SK-N-MC (cell line): ENCODE results near the gene SCAPER.

ENCODE experiments used
- EZH2 ChIP-seq: fragments of 200-600 bp; sonication (generic); IDR thresholded peaks from one replicate; pipeline ENCODE4 v1.6.1; 2017; ENCODE audit warnings: antibody characterized with exemption
- FOXP2 ChIP-seq: optimal IDR thresholded peaks from 2 replicates; pipeline ENCODE3; 2011; ENCODE audit warnings: mild to moderate bottlenecking, moderate library complexity; ENCODE audit not compliant: insufficient read depth; ENCODE audit errors: extremely low read length, control extremely low read depth
- POLR2AphosphoS5 ChIP-seq: IDR thresholded peaks from 2 replicates; pipeline ENCODE4 v1.6.1; 2012; ENCODE audit warnings: mild to moderate bottlenecking, low read depth, low read length, borderline replicate concordance

- TF ChIP-seq POLR2AphosphoS5 (no peak), EZH2 (no peak), FOXP2 (no peak)
Measured at GRCh38 chr15:76327191-76328105, 577.7 kb downstream of the SCAPER start.
